ENCODE results near the gene FBXL13.

GRCh38 chr7:102943423-102944169 is 131.0 kb downstream of the FBXL13 start:
- TF ChIP-seq CTCF (IDR thresholded peaks at IDR 0.05) (no peak), REST (IDR thresholded peaks at IDR 0.05; ENCODE audit: insufficient read depth in 1 of 2, low read depth in 2 of 2, low read length in 1 of 2) (no peak), POLR2AphosphoS5 (IDR thresholded peaks at IDR 0.05; ENCODE audit: low read depth, low read length) (no peak)
